Endometrial microvascular endothelial cells (primary cell): Measurements from ENCODE around the gene TASP1. TPM values are rescaled to one million over a fixed set of nuclear protein-coding genes. Genes with fewer than 3 reads are reported as not detected.

Experiments used
- in situ Hi-C: cut with HindIII; loops from 2 replicates; pipeline ENCODE4 v1.10.0; 2017; ENCODE audit warnings: low sequenced_read_pairs, low pct_unique_long_range_greater_than_20kb; ENCODE audit errors: inconsistent ontology term
- total RNA-seq: library from RNA; depleted of rRNA; stranded (reverse); fragments of >200 nt; gene quantifications from one replicate; pipeline ENCODE4 v1.2.3, GENCODE V29; 2015; ENCODE audit errors: inconsistent ontology term

TASP1 gene
- total RNA-seq, 1 donor from 2014 or later, result 10.2 TPM

- in situ Hi-C loops, result no loop called here
Measured at GRCh38 chr20:13587370-13587769, 51.4 kb downstream of the TASP1 start.

GRCh38 chr20:13586133-13586532, 52.6 kb downstream of the TASP1 start:
- in situ Hi-C loops, result no loop called here

GRCh38 chr20:13581451-13581850, 57.3 kb downstream of the TASP1 start:
- in situ Hi-C loops, result no loop called here

- in situ Hi-C loops, result no loop called here
Measured at GRCh38 chr20:13580707-13581106, 58.0 kb downstream of the TASP1 start.

- in situ Hi-C loops, result no loop called here
Measured at GRCh38 chr20:13574071-13574470, 64.7 kb downstream of the TASP1 start.

- in situ Hi-C loops, result no loop called here
Measured at GRCh38 chr20:13571662-13572061, 67.1 kb downstream of the TASP1 start.

GRCh38 chr20:13567663-13568062, 71.1 kb downstream of the TASP1 start:
- in situ Hi-C loops, result no loop called here

GRCh38 chr20:13563854-13564253, 74.9 kb downstream of the TASP1 start:
- in situ Hi-C loops, result no loop called here

GRCh38 chr20:13554706-13555105, 84.0 kb downstream of the TASP1 start:
- in situ Hi-C loops, result no loop called here

- in situ Hi-C loops, result no loop called here
Measured at GRCh38 chr20:13554076-13554475, 84.7 kb downstream of the TASP1 start.

- in situ Hi-C loops, result no loop called here
Measured at GRCh38 chr20:13552061-13552460, 86.7 kb downstream of the TASP1 start.

GRCh38 chr20:13549451-13549850, 89.3 kb downstream of the TASP1 start:
- in situ Hi-C loops, result no loop called here

GRCh38 chr20:13546497-13547131, 92.1 kb downstream of the TASP1 start:
- in situ Hi-C loops, result no loop called here

- in situ Hi-C loops, result no loop called here
Measured at GRCh38 chr20:13545790-13546189, 92.9 kb downstream of the TASP1 start.

- in situ Hi-C loops, result no loop called here
Measured at GRCh38 chr20:13543783-13544182, 94.9 kb downstream of the TASP1 start.

GRCh38 chr20:13535627-13536026, 103.1 kb downstream of the TASP1 start:
- in situ Hi-C loops, result no loop called here

- in situ Hi-C loops, result no loop called here
Measured at GRCh38 chr20:13533946-13534345, 104.8 kb downstream of the TASP1 start.

GRCh38 chr20:13530146-13530545, 108.6 kb downstream of the TASP1 start:
- in situ Hi-C loops, result no loop called here

- in situ Hi-C loops, result no loop called here
Measured at GRCh38 chr20:13526551-13526950, 112.2 kb downstream of the TASP1 start.

GRCh38 chr20:13525225-13525940, 113.3 kb downstream of the TASP1 start:
- in situ Hi-C loops, result no loop called here

- in situ Hi-C loops, result no loop called here
Measured at GRCh38 chr20:13524339-13524738, 114.4 kb downstream of the TASP1 start.
